Measurements from ENCODE around the gene ZEB1. TPM values are rescaled to one million over a fixed set of nuclear protein-coding genes. Genes with fewer than 3 reads are reported as not detected.
"Not testable (repeated sequence)": the region's sequence is repeated elsewhere in the genome, so short reads cannot be mapped to it uniquely, and the experiment has no call there.

Gene ZEB1
- total RNA-seq, 8 experiments from 2014 or later: 14.8 to 104 (median 50.3) TPM

- ATAC-seq (replicated peaks in 6 of 8): no peak
- no peaks in the 10 kb centered on the region for H3K4me1 ChIP-seq (replicated peaks in 1 of 2)
- WGBS, 10 experiments: 13 to 100% (median 77%) methylated on average over 1 of the region's 1 CpG; no CpG with 5 or more reads in 1 of the 10 experiments
- in situ Hi-C loops (cut with MboI; ENCODE audit: low pct_unique_long_range_greater_than_20kb in 2 of 9, low sequenced_read_pairs in 9 of 9, unreplicated experiment in 9 of 9): no loop called here
- no peak overlapping the region for H3K4me3 ChIP-seq
- no peak overlapping the region for H3K27ac ChIP-seq
These were observed 238.8 kb downstream of the ZEB1 start for GRCh38 chr10:31557854-31558253.

GRCh38 chr10:31568252-31568861 lies 249.3 kb downstream of the ZEB1 start:
- H3K4me3 ChIP-seq; H3K4me1 ChIP-seq (replicated peaks in 1 of 2); ATAC-seq (replicated peaks in 6 of 8); in situ Hi-C loops (cut with MboI; ENCODE audit: low pct_unique_long_range_greater_than_20kb in 2 of 9, low sequenced_read_pairs in 9 of 9, unreplicated experiment in 9 of 9); H3K27ac ChIP-seq: not testable (repeated sequence)
- WGBS, 10 experiments: 58 to 100% (median 100%) methylated on average over 1 to 2 of the region's 3 CpGs; no CpG with 5 or more reads in 3 of the 10 experiments

GRCh38 chr10:31574577-31574976 lies 255.6 kb downstream of the ZEB1 start:
- in situ Hi-C loops (cut with MboI; ENCODE audit: low pct_unique_long_range_greater_than_20kb in 2 of 9, low sequenced_read_pairs in 9 of 9, unreplicated experiment in 9 of 9): no loop called here
- Histone ChIP-seq H3K4me3 (no peak overlapping the region), H3K27ac (no peak overlapping the region), H3K4me1 (replicated peaks in 1 of 2) (no peaks in the 10 kb centered on the region)
- peak in 4 of 8 experiments; percentile 4 to 64 (median 56) for ATAC-seq (replicated peaks in 6 of 8)
- WGBS, 10 experiments: 0 to 75% (median 43%) methylated on average over 1 to 2 of the region's 2 CpGs; no CpG with 5 or more reads in 1 of the 10 experiments

GRCh38 chr10:31578181-31578852 lies 259.3 kb downstream of the ZEB1 start:
- 35 to 100% (median 83%) methylated on average over 1 to 3 of the region's 3 CpGs; no CpG with 5 or more reads in 2 of the 10 experiments for WGBS, 10 experiments
- no peak for ATAC-seq (replicated peaks in 6 of 8)
- in situ Hi-C loops (cut with MboI; ENCODE audit: low pct_unique_long_range_greater_than_20kb in 2 of 9, low sequenced_read_pairs in 9 of 9, unreplicated experiment in 9 of 9): no loop called here
- peaks cover 0 to 2% of the 10 kb centered on the region in 2 donors for H3K4me1 ChIP-seq (replicated peaks in 1 of 2)
- no peak overlapping the region for H3K4me3 ChIP-seq
- no peak overlapping the region for H3K27ac ChIP-seq

GRCh38 chr10:31578951-31579350 lies 259.9 kb downstream of the ZEB1 start:
- in situ Hi-C loops (cut with MboI; ENCODE audit: low pct_unique_long_range_greater_than_20kb in 2 of 9, low sequenced_read_pairs in 9 of 9, unreplicated experiment in 9 of 9): no loop called here
- H3K27ac ChIP-seq: no peak overlapping the region
- no peak overlapping the region for H3K4me3 ChIP-seq
- peaks cover 0 to 5% of the 10 kb centered on the region in 2 donors for H3K4me1 ChIP-seq (replicated peaks in 1 of 2)
- WGBS, 10 experiments: 75 to 94% (median 83%) methylated on average over 2 to 3 of the region's 4 CpGs; no CpG with 5 or more reads in 5 of the 10 experiments
- ATAC-seq (replicated peaks in 6 of 8): no peak

Measured in motor neuron (in vitro differentiated cells).